ENCODE results near the gene FREM1.
"Not testable (repeated sequence)": the region's sequence is repeated elsewhere in the genome, so short reads cannot be mapped to it uniquely, and the experiment has no call there.

The FREM1 gene

GRCh38 chr9:14909961-14910805 is at the start of gene FREM1:
Gene FREM1, minus strand, starts transcription at chr9:14910428. Its CDS starts 41,451 bp downstream, at chr9:14868977.
- DNase-seq (ENCODE audit: low spot score): no peak

- DNase-seq (ENCODE audit: low spot score): no peak
These were observed 48.8 kb upstream of the FREM1 start for GRCh38 chr9:14958989-14959388.

- DNase-seq (ENCODE audit: low spot score): no peak
These were observed 46.9 kb upstream of the FREM1 start for GRCh38 chr9:14957109-14957508.

GRCh38 chr9:14956208-14956607 is 46.0 kb upstream of the FREM1 start:
- DNase-seq (ENCODE audit: low spot score): no peak

- no peak for DNase-seq (ENCODE audit: low spot score)
These were observed 35.1 kb upstream of the FREM1 start for GRCh38 chr9:14945351-14945750.

GRCh38 chr9:14941501-14942405 is 31.5 kb upstream of the FREM1 start:
- no peak for DNase-seq (ENCODE audit: low spot score)

GRCh38 chr9:14939378-14939777 is 29.1 kb upstream of the FREM1 start:
- DNase-seq (ENCODE audit: low spot score): no peak

- no peak for DNase-seq (ENCODE audit: low spot score)
These were observed 27.0 kb upstream of the FREM1 start for GRCh38 chr9:14937216-14937615.

GRCh38 chr9:14936491-14936890 is 26.3 kb upstream of the FREM1 start:
- DNase-seq (ENCODE audit: low spot score): no peak

- DNase-seq (ENCODE audit: low spot score): no peak
These were observed 25.7 kb upstream of the FREM1 start for GRCh38 chr9:14935964-14936363.

- no peak for DNase-seq (ENCODE audit: low spot score)
These were observed 25.0 kb upstream of the FREM1 start for GRCh38 chr9:14935106-14935751.

- DNase-seq (ENCODE audit: low spot score): no peak
These were observed 22.4 kb upstream of the FREM1 start for GRCh38 chr9:14932641-14933040.

GRCh38 chr9:14932231-14932630 is 22.0 kb upstream of the FREM1 start:
- no peak for DNase-seq (ENCODE audit: low spot score)

GRCh38 chr9:14926941-14927624 is 16.9 kb upstream of the FREM1 start:
- DNase-seq (ENCODE audit: low spot score): peak; percentile 5

- DNase-seq (ENCODE audit: low spot score): no peak
These were observed 14.3 kb upstream of the FREM1 start for GRCh38 chr9:14924230-14925219.

GRCh38 chr9:14923701-14924100 is 13.5 kb upstream of the FREM1 start:
- no peak for DNase-seq (ENCODE audit: low spot score)

- DNase-seq (ENCODE audit: low spot score): not testable (repeated sequence)
These were observed 10.6 kb upstream of the FREM1 start for GRCh38 chr9:14920805-14921204.

- DNase-seq (ENCODE audit: low spot score): no peak
These were observed 3.1 kb upstream of the FREM1 start for GRCh38 chr9:14913366-14913765.

- no peak for DNase-seq (ENCODE audit: low spot score)
These were observed 2.6 kb upstream of the FREM1 start for GRCh38 chr9:14912859-14913258.

- DNase-seq (ENCODE audit: low spot score): no peak
These were observed 818 bp upstream of the FREM1 start for GRCh38 chr9:14911046-14911445.

- no peak for DNase-seq (ENCODE audit: low spot score)
These were observed 647 bp downstream of the FREM1 start for GRCh38 chr9:14909601-14909960.
